ENCODE data around the gene TLR9.

DNA sequence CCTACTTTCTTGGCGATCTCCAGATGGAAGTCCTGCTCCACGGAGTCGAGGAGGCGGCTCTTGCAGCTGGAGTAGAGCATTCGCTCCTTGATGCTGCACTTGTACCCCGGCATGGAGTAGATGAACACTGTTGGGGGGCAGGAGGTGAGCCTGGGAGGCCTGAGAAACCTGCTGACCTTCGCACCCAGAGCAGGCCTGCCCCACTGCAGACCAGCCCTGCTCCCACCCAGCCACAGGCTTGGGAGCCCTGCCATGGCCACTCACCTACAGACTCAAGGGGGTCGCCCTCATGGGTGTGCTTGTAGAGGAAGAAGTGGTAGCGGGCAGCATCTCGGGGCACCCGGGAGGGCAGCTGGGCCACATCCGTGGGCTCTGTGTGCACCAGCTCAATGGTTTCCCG is 4.2 kb upstream of the TLR9 start:
- TF ChIP-seq EZH2 (IDR thresholded peaks at IDR 0.05; ENCODE audit: borderline replicate concordance, low read length): no peak
- TF ChIP-seq, protein P1, sequence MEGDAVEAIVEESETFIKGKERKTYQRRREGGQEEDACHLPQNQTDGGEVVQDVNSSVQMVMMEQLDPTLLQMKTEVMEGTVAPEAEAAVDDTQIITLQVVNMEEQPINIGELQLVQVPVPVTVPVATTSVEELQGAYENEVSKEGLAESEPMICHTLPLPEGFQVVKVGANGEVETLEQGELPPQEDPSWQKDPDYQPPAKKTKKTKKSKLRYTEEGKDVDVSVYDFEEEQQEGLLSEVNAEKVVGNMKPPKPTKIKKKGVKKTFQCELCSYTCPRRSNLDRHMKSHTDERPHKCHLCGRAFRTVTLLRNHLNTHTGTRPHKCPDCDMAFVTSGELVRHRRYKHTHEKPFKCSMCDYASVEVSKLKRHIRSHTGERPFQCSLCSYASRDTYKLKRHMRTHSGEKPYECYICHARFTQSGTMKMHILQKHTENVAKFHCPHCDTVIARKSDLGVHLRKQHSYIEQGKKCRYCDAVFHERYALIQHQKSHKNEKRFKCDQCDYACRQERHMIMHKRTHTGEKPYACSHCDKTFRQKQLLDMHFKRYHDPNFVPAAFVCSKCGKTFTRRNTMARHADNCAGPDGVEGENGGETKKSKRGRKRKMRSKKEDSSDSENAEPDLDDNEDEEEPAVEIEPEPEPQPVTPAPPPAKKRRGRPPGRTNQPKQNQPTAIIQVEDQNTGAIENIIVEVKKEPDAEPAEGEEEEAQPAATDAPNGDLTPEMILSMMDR (conservative IDR thresholded peaks at IDR 0.05 in 1 of 2, IDR thresholded peaks at IDR 0.05 in 1 of 2; ENCODE audit: extremely low read depth in 1 of 2, insufficient read depth in 1 of 2, low read depth in 1 of 2, low read length in 2 of 2): no peak

All from mammary epithelial cell (primary cell).